ENCODE measurements around the gene GRAMD1A. TPM values are rescaled to one million over a fixed set of nuclear protein-coding genes. Genes with fewer than 3 reads are reported as not detected.
"Not testable (repeated sequence)": the region's sequence is repeated elsewhere in the genome, so short reads cannot be mapped to it uniquely, and the experiment has no call there.

The GRAMD1A gene
- total RNA-seq, 8 experiments from 2014 or later, result 2.7 to 93.1 (median 44.5) TPM

DNA sequence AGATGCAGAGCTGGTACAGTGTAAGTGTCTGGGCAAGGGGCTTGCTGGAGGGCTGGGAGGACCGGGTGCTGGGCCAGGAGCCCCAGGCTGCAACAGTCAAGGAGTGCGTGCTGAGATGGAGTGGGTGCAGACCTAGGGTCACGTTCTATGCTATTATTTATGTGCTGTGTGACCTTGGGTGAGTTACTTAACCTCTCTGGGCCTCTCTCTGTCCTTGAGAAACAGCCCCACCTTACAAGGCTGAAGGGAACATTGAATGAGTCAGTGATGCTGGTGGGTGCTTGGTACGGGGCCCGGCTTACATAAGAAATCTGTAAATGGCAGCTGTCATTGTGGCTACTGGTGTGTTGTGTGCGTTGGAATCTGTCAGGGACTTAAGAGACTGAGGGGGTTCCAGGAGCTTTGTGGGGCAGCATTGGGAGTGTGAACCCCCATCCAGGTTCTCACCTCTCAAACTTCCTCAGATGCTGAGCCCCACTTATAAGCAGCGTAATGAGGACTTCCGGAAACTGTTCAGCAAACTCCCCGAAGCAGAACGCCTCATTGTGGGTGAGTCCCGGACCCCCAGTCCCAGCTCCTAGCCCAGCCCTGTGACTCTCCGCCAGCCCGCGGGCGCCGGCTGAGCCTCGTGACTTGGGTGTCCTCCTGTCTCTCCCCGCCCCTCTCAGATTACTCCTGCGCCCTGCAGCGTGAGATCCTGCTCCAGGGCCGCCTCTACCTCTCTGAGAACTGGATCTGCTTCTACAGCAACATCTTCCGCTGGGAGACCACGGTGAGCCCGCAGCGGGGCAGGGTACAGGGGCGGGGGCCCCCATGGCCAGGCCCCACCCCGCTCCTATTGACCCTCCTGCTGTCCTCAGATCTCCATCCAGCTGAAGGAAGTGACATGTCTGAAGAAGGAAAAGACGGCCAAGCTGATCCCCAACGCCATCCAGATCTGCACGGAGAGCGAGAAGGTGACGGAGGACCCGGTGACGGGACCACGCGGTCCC is 9.6 kb downstream of the GRAMD1A start:
- no peaks in the 10 kb centered on the region for H3K4me1 ChIP-seq (replicated peaks in 1 of 2)
- no peak overlapping the region for H3K4me3 ChIP-seq
- ATAC-seq (replicated peaks in 6 of 8), result no peak
- 0 to 100% (median 97%) methylated on average over 1 to 11 of the region's 36 CpGs; no CpG with 5 or more reads in 4 of the 10 experiments for WGBS, 10 experiments
- H3K27ac ChIP-seq, result no peak overlapping the region
- in situ Hi-C loops (cut with MboI; ENCODE audit: low pct_unique_long_range_greater_than_20kb in 2 of 9, low sequenced_read_pairs in 9 of 9, unreplicated experiment in 9 of 9), result no loop called here

DNA sequence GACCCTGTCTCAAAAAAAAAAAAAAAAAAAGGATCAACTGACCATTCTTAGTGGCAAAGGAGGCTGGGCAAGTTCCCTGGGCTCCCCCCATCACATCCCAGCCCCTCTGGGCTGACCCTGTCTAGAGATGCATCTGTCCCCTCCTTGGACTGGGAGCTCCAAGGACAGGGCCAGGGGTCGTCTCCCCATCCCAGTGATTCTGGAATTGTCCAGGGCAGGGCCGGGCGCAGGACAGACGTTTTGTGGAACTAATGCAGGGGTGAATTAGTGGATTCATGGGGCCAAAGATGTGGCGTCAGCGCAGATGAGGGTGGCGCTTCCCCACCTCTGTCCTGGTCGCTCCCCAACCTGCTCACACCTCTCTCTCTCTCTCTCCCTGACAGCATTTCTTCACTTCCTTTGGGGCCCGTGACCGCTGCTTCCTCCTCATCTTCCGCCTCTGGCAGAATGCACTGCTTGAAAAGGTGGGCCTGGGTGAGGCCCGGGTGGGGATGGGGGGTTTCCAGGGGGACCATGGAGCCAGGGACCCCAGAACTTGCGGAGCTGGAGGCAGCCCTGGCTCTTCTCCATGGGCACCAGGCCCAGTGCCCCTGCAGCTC is 11.1 kb downstream of the GRAMD1A start:
- in situ Hi-C loops (cut with MboI; ENCODE audit: low pct_unique_long_range_greater_than_20kb in 2 of 9, low sequenced_read_pairs in 9 of 9, unreplicated experiment in 9 of 9), result no loop called here
- no peaks in the 10 kb centered on the region for H3K4me1 ChIP-seq (replicated peaks in 1 of 2)
- no peak overlapping the region for H3K27ac ChIP-seq
- no peak for ATAC-seq (replicated peaks in 6 of 8)
- H3K4me3 ChIP-seq, result no peak overlapping the region
- 60 to 100% (median 91%) methylated on average over 1 to 4 of the region's 13 CpGs; no CpG with 5 or more reads in 7 of the 10 experiments for WGBS, 10 experiments

DNA sequence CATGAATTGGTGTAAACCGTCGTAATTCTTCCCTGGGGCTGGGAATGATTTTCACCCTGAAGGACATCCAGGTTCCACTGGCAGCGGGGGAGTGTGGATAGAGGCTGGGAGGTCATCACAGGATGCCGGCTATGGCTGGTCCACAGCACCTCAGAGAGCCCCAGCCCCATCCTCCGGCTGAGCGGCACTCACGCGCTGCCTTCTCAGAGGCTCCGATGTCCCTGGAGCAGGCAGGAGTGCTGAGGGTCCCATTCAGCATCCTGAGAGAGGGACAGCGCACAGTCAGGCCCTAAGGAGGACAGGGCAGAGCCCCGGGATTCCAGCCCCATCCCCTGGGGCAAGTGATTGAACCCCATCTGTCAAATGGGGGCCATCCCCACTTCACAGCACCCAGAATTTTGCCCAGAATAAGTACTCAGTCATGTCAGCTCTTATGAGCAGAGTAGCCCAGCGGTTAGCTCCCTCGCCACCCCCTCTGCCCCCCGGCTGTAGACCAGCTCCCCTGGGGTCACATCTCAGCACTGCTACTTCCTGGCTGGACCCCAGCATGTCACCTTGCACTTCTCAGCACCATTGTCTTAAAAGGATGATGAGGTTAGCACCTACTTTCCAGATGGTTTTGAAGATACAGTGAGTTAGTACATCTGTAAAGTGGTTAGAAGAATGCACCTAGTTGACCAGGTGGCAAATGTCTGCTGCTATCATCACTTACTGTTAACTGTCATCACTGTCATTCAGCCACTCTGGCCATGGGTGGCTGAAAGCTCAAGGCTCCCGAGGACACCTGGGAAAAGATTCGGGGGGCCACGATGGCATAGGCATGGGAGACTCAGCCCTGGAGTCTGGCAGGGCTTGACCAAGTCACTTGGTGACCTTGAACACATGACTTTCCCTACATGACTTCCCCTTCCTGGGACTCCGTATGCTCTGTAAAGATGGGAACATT is 11.9 kb downstream of the GRAMD1A start:
- ATAC-seq (replicated peaks in 6 of 8), result no peak
- in situ Hi-C loops (cut with MboI; ENCODE audit: low pct_unique_long_range_greater_than_20kb in 2 of 9, low sequenced_read_pairs in 9 of 9, unreplicated experiment in 9 of 9), result no loop called here

DNA sequence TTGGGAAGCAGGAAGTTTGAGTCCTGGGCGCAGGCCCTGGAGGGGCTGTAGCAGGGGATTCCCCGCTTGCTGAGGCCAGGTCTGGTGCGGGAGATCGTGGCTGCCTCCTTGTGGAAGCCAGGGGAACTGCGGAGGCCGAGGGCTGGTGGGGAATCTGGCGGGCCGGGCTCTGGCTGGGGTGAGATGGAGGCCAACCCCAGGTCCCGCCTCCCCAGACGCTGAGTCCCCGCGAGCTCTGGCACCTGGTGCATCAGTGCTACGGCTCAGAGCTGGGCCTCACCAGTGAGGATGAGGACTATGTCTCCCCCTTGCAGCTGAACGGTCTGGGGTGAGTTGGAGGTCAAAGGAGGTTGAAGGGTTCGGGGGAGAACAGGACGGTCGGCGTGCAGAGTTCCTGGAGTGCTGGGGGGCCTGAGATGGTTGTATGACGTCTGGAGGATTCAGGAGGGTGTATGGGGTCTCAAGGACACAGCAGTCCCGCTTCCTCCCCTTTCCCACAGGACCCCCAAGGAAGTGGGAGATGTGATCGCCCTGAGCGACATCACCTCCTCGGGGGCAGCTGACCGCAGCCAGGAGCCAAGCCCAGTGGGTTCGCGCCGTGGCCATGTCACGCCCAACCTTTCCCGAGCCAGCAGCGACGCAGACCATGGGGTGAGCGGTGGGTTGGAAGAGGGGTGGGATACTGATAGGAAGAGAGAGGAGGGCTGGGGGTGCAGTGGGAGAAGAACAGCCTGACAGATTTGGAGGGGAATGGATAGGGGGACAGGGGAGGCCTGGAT is 13.1 kb downstream of the GRAMD1A start:
- in situ Hi-C loops (cut with MboI; ENCODE audit: low pct_unique_long_range_greater_than_20kb in 2 of 9, low sequenced_read_pairs in 9 of 9, unreplicated experiment in 9 of 9), result no loop called here
- Histone ChIP-seq H3K27ac (no peak overlapping the region), H3K4me3 (no peak overlapping the region), H3K4me1 (replicated peaks in 1 of 2) (no peaks in the 10 kb centered on the region)
- WGBS, 10 experiments, result 50 to 82% methylated on average over 2 of the region's 32 CpGs; no CpG with 5 or more reads in 8 of the 10 experiments
- peak; percentile 7 to 82 (median 56) for ATAC-seq (replicated peaks in 6 of 8)

More for the DNA sequence above, 11.9 kb downstream of the GRAMD1A start:
- 67 to 100% (median 92%) methylated on average over 2 to 8 of the region's 18 CpGs; no CpG with 5 or more reads in 5 of the 10 experiments for whole genome bisulfite sequencing, 10 experiments
- Histone ChIP-seq H3K27ac (no peak overlapping the region), H3K4me3 (no peak overlapping the region), H3K4me1 (replicated peaks in 1 of 2) (no peaks in the 10 kb centered on the region)

DNA sequence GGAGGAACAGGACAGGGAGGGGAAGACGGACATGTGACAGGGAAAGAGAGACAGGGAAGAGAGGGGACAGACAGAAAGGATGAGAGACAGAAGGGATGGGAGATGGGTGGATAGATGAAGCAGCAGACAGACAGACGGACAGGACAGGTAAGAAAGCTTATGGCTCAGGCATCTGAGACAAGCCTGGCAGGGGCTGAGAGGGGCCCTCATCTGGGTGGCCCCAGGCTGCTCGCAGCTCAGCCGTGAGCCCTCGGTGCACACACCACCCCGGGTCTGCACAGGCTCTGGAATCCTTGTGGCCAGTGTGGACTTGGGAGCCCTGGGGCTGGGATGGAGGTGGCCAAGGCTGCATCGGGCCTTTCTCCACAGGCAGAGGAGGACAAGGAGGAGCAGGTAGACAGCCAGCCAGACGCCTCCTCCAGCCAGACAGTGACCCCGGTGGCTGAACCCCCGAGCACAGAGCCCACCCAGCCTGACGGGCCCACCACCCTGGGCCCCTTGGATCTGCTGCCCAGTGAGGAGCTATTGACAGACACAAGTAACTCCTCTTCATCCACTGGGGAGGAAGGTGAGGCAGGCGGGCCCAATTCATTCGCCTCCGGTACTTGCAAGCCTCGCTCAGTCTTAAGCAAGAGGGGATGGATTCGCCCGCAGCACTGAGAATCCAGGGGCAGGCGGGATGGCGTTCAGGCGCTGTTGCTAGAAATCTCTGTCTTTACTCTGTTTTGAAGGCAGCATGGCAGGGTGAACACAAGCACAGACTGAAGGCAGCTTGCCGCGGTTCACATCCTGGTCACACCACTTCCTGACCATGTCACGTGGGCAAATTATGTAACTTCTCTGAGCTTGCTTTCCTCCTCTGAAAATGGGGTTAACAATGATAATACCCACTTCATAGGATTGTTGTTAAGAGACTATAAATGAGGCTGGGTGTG is 14.0 kb downstream of the GRAMD1A start:
- ATAC-seq (replicated peaks in 6 of 8), result no peak

DNA sequence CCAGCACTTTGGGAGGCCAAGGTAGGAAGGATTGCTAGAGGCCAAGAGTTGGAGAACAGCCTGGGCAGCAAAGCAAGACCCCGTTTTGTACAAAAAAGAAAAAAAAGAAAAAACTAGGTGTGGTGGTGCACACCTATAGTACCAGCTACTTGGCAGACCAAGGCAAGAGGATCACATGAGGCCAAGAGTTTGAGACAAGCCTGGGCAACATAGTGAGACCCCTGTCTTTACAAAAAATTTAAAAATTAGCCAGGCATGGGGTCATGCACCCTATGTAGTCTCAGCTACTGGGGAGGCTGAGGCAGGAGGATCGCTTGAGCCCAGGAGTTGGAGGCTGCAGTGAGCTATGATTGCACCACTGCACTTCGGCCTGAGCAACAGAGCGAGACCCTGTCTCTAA is 14.7 kb downstream of the GRAMD1A start:
- H3K27ac ChIP-seq; ATAC-seq (replicated peaks in 6 of 8); in situ Hi-C loops (cut with MboI; ENCODE audit: low pct_unique_long_range_greater_than_20kb in 2 of 9, low sequenced_read_pairs in 9 of 9, unreplicated experiment in 9 of 9); H3K4me3 ChIP-seq; H3K4me1 ChIP-seq (replicated peaks in 1 of 2): not testable (repeated sequence)
- 100% methylated on average over 1 to 4 of the region's 4 CpGs; no CpG with 5 or more reads in 5 of the 10 experiments for WGBS, 10 experiments

More for the DNA sequence above, 14.0 kb downstream of the GRAMD1A start:
- H3K4me1 ChIP-seq (replicated peaks in 1 of 2), result no peaks in the 10 kb centered on the region
- H3K27ac ChIP-seq, result no peak overlapping the region
- 86 to 100% (median 94%) methylated on average over 1 to 9 of the region's 23 CpGs; no CpG with 5 or more reads in 2 of the 10 experiments for WGBS, 10 experiments
- no peak overlapping the region for H3K4me3 ChIP-seq
- in situ Hi-C loops (cut with MboI; ENCODE audit: low pct_unique_long_range_greater_than_20kb in 2 of 9, low sequenced_read_pairs in 9 of 9, unreplicated experiment in 9 of 9), result no loop called here

DNA sequence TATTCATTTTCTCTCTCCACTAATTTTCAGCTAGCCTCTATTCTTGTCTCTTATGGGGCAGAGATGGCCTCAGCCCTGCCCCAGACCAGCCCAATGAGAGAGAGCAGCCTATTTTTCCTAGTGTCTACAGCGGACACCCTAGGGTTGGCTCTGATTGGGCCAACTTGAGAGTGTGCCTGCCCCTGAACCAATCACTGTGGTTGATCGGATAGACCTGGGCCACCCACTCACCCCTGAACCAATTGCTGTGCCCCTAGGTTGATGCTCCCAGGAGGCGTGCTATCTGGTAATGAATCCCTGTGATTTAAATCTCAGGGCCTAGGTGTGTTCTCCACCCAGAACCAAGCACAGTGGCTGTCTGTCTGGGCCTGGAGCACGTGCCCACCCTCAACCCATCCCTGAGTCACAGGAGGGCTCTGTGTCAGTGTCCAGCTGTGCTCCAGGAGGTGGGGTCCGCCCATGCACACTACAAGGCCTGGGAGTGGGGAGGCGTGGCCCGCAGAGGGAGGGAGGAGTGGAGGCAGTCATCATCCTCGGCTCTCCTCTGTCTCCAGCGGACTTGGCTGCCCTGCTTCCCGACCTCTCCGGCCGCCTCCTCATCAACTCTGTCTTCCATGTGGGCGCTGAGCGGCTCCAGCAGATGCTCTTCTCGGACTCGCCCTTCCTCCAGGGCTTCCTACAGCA is 15.3 kb downstream of the GRAMD1A start:
- in situ Hi-C loops (cut with MboI; ENCODE audit: low pct_unique_long_range_greater_than_20kb in 2 of 9, low sequenced_read_pairs in 9 of 9, unreplicated experiment in 9 of 9), result no loop called here
- 37 to 100% (median 98%) methylated on average over 1 to 4 of the region's 16 CpGs; no CpG with 5 or more reads in 4 of the 10 experiments for WGBS, 10 experiments
- Histone ChIP-seq H3K27ac (no peak overlapping the region), H3K4me3 (no peak overlapping the region), H3K4me1 (replicated peaks in 1 of 2) (no peaks in the 10 kb centered on the region)
- peak; percentile 17 to 97 (median 56) for ATAC-seq (replicated peaks in 6 of 8)

DNA sequence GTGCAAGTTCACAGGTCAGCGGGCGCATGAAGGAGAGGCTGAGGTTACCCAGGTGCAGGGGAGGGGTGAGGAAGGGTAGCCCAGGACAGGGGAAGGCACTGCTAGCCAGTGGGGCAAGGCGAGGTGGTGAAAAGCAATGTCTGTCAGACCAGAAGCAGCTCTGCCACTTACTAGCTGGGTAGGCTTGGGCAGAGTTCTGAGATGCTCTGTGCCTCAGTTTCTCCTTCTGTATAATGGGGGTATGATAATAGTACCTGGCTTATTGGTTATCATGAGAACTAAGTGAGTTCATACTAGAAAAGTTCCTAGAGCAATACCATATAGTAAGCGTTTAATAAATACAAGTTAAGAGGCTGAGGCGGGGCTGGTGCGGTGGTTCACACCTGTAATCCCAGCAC is 15.8 kb downstream of the GRAMD1A start:
- Histone ChIP-seq H3K4me3 (no peak overlapping the region), H3K4me1 (replicated peaks in 1 of 2) (no peaks in the 10 kb centered on the region), H3K27ac (no peak overlapping the region)
- 80 to 100% (median 92%) methylated on average over 2 to 4 of the region's 6 CpGs; no CpG with 5 or more reads in 5 of the 10 experiments for WGBS, 10 experiments
- in situ Hi-C loops (cut with MboI; ENCODE audit: low pct_unique_long_range_greater_than_20kb in 2 of 9, low sequenced_read_pairs in 9 of 9, unreplicated experiment in 9 of 9), result no loop called here
- no peak for ATAC-seq (replicated peaks in 6 of 8)

DNA sequence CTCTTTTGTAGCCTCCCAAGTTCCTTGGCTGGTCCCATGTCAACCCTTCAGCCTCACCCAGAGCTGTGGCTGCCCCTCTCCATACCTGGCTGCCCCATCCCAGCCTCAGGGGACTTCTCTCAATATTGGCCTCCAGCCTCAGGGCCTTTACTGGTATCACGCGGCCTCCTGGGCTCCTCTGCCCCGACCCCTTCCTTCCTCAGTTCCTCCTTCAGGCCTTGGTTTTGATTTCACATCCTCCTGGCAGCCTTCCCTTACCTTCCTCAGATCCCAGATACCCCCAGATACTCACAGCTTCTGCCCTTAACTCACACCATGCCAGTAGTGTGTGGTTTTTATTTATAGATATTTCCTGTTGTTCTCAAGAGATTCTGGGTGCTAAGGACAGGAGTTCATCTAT is 17.4 kb downstream of the GRAMD1A start:
- Histone ChIP-seq H3K27ac (no peak overlapping the region), H3K4me3 (no peak overlapping the region), H3K4me1 (replicated peaks in 1 of 2) (no peaks in the 10 kb centered on the region)
- ATAC-seq (replicated peaks in 6 of 8), result no peak
- WGBS, 10 experiments, result 80 to 93% (median 82%) methylated on average over 1 to 3 of the region's 3 CpGs; no CpG with 5 or more reads in 6 of the 10 experiments
- in situ Hi-C loops (cut with MboI; ENCODE audit: low pct_unique_long_range_greater_than_20kb in 2 of 9, low sequenced_read_pairs in 9 of 9, unreplicated experiment in 9 of 9), result no loop called here

DNA sequence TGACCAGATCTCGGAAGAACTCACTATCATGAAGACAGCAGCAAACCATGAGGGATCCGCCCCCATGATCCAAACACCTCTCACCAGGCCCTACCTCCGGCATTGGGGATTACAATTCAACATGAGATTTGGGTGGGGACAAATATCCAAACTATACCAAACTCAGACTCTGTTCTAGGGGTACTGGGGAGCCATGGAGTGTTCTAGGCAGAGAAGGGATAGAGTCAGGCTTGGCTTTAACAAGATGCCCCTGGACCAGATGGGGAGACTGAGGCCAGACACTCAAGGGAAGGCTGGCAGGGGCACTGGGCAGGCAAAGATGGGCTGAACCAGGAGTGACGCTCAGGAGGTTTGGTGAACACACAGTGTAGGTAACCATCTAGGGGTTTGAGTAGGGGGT is 18.3 kb downstream of the GRAMD1A start:
- no peak for ATAC-seq (replicated peaks in 6 of 8)
- no peak overlapping the region for H3K27ac ChIP-seq
- 100% methylated on average over 2 to 3 of the region's 4 CpGs; no CpG with 5 or more reads in 7 of the 10 experiments for WGBS, 10 experiments
- no peak overlapping the region for H3K4me3 ChIP-seq
- H3K4me1 ChIP-seq (replicated peaks in 1 of 2), result no peaks in the 10 kb centered on the region
- in situ Hi-C loops (cut with MboI; ENCODE audit: low pct_unique_long_range_greater_than_20kb in 2 of 9, low sequenced_read_pairs in 9 of 9, unreplicated experiment in 9 of 9), result no loop called here

DNA sequence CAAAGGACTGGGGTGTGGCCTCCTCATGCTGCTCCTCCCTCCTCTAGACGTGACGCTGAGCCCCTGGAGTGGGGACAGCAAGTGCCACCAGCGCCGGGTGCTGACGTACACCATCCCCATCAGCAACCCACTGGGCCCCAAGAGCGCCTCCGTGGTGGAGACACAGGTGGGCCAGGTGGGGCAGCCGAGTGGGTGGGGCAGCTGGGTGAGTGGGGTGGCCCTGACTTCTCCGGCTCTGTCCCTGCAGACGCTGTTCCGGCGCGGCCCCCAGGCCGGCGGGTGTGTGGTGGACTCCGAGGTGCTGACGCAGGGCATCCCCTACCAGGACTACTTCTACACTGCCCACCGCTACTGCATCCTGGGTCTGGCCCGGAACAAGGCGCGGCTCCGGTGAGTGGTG is 19.0 kb downstream of the GRAMD1A start:
- Histone ChIP-seq H3K27ac (no peak overlapping the region), H3K4me3 (no peak overlapping the region), H3K4me1 (replicated peaks in 1 of 2) (no peaks in the 10 kb centered on the region)
- in situ Hi-C loops (cut with MboI; ENCODE audit: low pct_unique_long_range_greater_than_20kb in 2 of 9, low sequenced_read_pairs in 9 of 9, unreplicated experiment in 9 of 9), result no loop called here
- 97 to 100% methylated on average over 2 to 6 of the region's 22 CpGs; no CpG with 5 or more reads in 8 of the 10 experiments for WGBS, 10 experiments
- no peak for ATAC-seq (replicated peaks in 6 of 8)

All from motor neuron (in vitro differentiated cells).